HFF-Myc (cell line): ENCODE results near the gene LITAFD.

ENCODE experiments used
- DNase-seq: peaks from one replicate; pipeline ENCODE4 v3.0.0-alpha.2; 2011; ENCODE audit warnings: low read depth; ENCODE audit errors: extremely low read depth
- H3K4me3 ChIP-seq: replicated peaks from 2 replicates; pipeline ENCODE4 v1.5.1; 2011; ENCODE audit warnings: low read depth, mild to moderate bottlenecking, control low read depth, low read length
- TF ChIP-seq, protein P1 (sequence below): IDR thresholded peaks from 2 replicates; pipeline ENCODE4 v1.5.1; 2012; ENCODE audit warnings: mild to moderate bottlenecking, low read depth, low read length, control low read depth; ENCODE audit errors: missing control alignments

LITAFD gene

DNA sequence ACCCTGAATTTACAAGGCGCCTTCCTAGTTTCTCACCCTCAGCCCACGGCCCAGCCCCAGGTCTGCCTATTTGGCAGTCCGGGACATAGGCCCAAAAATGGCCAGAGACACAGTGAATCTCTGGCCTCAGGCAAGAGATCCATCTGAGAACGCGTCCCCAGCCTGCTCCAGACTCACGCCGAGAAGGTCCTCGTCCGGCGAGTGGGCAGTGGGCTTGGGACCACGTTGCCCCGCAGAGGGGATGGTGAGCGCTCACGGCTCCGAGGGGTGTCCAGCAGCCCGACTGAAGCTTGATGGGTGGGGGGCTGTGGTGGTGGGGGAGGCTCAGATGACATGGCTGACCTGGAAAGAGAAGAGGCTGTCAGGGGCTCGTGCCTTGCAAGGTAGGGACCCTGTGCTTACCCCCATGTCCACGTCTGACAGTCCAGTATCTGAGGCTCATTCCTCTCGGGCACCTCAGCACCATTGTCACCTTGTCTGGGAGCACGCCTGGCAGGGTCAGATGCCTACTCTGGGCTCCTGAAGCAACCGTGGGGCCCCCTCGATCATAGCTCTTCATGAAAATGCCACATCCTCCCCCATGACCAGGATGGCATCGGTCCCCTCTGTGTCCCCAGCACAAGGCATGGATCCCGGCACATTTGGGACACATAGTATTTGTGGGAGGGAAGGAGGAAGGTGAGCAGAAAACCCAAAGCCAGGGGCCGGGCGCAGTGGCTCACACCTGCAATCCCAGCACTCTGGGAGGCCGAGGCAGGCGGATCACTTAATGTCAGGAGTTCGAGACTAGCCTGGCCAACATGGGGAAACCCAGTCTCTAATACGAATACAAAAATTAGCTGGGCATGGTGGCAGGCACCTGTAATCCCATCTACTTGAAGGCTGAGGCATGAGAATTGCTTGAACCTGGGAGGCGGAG, 22.9 kb upstream of the LITAFD start:
- DNase-seq: no peak
- TF ChIP-seq, protein P1, sequence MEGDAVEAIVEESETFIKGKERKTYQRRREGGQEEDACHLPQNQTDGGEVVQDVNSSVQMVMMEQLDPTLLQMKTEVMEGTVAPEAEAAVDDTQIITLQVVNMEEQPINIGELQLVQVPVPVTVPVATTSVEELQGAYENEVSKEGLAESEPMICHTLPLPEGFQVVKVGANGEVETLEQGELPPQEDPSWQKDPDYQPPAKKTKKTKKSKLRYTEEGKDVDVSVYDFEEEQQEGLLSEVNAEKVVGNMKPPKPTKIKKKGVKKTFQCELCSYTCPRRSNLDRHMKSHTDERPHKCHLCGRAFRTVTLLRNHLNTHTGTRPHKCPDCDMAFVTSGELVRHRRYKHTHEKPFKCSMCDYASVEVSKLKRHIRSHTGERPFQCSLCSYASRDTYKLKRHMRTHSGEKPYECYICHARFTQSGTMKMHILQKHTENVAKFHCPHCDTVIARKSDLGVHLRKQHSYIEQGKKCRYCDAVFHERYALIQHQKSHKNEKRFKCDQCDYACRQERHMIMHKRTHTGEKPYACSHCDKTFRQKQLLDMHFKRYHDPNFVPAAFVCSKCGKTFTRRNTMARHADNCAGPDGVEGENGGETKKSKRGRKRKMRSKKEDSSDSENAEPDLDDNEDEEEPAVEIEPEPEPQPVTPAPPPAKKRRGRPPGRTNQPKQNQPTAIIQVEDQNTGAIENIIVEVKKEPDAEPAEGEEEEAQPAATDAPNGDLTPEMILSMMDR: no peak
- no peak overlapping the region for H3K4me3 ChIP-seq

- DNase-seq: no peak
- H3K4me3 ChIP-seq: no peak overlapping the region
- TF ChIP-seq, protein P1: no peak
Measured at GRCh38 chr16:8859913-8860881, 22.0 kb upstream of the LITAFD start.

GRCh38 chr16:8861563-8862308, 20.4 kb upstream of the LITAFD start:
- no peak overlapping the region for H3K4me3 ChIP-seq
- no peak for DNase-seq
- TF ChIP-seq, protein P1: no peak

GRCh38 chr16:8862309-8863130, 19.6 kb upstream of the LITAFD start:
- no peak overlapping the region for H3K4me3 ChIP-seq
- no peak for DNase-seq
- TF ChIP-seq, protein P1: no peak

GRCh38 chr16:8863594-8864424, 18.3 kb upstream of the LITAFD start:
- no peak overlapping the region for H3K4me3 ChIP-seq
- no peak for DNase-seq
- TF ChIP-seq, protein P1: no peak
